Embryonic facial prominence (tissue), 1 donor: ENCODE measurements around the gene RIPOR3.
"Not testable (repeated sequence)": the region's sequence is repeated elsewhere in the genome, so short reads cannot be mapped to it uniquely, and the experiment has no call there.

Experiments
- DNase-seq: peaks from one replicate; pipeline ENCODE4 v3.0.0-alpha.2; 2016; ENCODE audit errors: extremely low spot score

RIPOR3 gene

GRCh38 chr20:50574586-50574985 lies 116.8 kb downstream of the RIPOR3 start:
- no peak for DNase-seq

DNA sequence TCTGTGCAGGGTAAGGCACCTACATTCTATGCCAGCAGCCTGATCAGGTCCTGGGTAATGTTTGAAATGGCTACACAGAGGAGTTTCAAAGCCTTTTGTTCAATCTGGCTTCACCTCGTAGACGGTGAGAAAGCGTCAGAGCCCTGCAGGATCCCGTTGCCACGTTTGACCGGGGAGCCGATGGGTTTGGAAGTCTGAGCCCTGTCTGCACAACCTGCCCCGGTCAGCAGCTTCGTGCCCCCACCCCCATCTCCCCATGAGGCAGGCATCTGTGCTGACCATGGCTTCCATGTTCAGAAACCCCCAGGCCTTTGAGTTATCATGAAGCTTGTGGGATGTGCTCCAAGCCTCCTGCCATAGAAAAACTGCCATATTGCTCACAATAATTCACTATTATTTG lies 117.2 kb downstream of the RIPOR3 start:
- DNase-seq: no peak

- no peak for DNase-seq
Observed at GRCh38 chr20:50572938-50573777, 118.2 kb downstream of the RIPOR3 start.

DNA sequence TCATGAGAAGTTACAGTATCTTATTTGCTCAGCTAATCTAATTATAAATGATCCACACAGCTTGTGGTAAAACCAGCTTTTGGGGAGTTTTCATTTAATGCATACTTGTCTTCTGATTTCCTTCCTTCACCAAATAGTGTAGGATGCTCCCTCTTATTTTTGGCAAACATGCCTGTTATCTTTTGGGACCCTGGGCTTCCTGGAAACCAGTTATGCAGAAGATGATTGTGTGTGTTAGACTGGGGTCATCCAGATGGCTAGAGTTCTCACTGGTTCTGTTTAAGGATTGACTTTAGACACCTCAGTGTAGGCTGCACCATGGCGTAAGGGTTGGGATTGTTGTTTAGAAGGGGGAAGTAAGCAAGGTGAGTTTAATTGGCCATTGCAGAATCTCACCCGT lies 119.9 kb downstream of the RIPOR3 start:
- no peak for DNase-seq

DNA sequence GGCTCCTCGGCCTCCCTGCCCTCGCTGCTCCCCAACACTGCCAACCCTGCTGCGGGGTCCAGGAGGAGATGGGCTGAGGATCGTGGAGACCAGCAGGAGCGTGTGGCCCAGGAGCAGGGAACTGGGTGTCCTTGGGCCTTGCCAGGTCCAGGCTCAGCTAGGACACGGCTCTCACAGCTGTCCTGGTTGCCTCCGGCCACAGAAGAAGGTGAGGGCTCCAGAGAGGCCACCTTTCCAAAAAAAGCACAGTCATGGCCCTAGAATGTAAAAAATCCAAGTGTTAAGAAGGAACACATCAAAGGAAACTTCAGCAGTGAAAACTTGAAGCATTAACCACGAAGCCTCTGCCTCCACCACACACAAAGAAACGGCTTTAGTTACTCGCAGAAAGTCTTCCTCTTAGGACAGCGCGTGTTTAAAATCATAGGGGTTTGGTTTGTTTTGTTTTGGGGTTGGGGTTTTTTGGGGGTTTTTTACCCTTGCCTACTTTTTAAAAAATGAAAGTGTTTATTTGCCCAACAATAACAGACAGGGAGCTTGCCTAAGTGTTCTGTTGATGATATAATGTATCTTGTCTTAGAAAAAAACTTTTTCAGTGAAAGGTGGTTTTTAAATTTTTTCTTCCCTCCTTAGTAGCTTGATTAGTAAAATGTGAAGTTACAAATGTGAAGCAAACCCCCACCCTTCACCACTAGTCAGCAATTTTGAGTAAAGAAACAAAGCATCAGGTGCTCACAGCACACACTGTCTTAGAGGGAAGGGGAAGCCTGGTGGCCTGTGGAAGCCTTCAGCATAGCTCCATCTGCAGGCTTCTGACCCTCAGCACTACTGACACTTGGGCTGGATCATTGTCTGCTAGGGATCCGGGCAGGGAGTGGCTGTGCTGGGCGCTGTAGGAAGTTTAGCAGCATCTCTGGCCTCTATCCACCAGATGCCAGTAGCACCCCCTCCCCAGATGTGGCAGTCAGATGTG lies 121.2 kb downstream of the RIPOR3 start:
- no peak for DNase-seq

DNA sequence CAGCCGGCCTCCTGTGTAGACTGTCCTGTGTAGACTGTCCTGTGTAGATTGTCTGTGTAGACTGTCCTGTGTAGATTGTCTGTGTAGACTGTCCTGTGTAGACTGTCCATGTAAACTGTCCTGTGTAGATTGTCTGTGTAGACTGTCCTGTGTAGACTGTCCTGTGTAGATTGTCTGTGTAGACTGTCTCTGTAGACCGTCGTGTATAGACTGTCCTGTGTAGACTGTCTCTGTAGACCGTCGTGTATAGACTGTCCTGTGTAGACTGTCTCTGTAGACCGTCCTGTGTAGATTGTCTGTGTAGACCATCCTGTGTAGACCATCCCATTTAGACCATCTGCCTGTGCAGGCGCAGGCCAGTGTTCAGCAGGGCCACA lies 121.9 kb downstream of the RIPOR3 start:
- not testable (repeated sequence) for DNase-seq

DNA sequence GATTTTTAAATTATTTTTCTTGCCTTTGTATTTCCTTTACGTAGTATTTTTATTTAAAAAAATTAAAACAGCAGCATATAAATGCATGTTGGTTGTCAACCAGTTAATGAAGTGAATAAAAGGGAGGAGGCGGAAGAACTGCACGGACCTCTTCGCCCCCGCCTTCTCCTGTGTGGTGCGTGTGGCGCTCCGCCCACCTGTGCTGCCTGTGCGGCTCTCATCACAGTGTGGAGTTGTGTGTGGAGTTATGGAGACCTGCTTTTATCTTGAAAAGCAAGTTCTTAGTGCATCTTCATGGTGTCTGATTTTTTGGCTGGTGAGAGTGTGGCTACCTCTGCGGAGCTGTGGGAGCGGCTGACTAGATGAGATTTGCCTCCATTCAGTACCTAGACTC lies 122.8 kb downstream of the RIPOR3 start:
- no peak for DNase-seq

GRCh38 chr20:50567860-50568548 lies 123.3 kb downstream of the RIPOR3 start:
- no peak for DNase-seq

GRCh38 chr20:50565871-50566270 lies 125.5 kb downstream of the RIPOR3 start:
- no peak for DNase-seq

DNA sequence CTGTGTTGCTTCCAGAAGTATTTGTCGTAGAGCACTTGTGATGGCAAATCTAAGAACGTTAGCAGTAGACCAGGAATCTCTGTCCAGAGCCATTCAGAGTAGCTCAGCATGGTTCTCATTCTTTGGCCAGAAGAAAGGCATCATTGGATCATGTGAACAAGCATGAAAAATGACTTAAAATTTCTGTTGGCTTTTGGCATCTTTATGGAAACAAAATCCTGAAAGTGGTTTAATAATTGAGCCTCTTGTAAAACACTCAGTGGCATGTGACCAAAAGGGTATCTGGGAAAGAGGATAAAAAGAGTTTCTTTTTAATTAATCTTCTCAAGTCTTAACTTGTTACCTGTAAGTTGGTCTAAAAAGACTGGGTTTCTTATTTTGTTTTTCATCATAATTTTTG lies 126.0 kb downstream of the RIPOR3 start:
- DNase-seq: no peak

- DNase-seq: no peak
Observed at GRCh38 chr20:50563133-50563944, 128.0 kb downstream of the RIPOR3 start.

- DNase-seq: no peak
Observed at GRCh38 chr20:50562262-50562701, 129.1 kb downstream of the RIPOR3 start.

DNA sequence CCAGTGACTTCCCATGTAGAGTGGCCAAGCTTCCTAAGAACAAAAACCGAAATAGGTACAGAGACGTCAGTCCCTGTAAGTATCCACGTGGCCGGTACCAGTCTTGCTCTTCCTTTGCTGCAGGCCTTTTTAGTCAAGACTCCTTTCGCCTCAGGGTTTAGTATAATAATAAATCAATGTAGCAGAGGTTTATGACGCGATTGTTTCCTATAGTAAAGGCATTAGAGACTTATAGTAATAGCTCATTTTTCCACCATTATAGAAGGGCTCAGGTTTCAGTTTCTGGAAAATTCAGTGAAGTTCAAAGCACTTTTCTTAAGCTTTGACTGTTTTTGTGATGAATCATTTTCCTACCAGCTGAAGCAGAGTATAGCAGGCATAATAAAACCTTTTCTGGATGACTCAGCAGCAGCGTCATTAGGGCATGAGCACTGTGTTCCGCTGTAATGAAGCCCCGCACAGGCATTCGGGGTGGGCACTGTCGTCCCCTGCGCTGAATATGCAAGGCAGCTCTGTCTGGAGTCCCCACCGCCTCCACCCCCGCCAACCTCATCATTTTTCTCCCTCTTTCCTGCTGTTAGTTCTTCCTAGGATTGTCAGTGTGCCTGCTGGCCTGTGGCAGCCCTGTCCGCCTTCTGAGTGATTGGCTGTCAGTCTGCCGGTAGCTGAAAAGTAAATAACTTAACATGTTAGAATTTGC lies 129.8 kb downstream of the RIPOR3 start:
- DNase-seq: no peak

- DNase-seq: no peak
Observed at GRCh38 chr20:50560867-50561266, 130.5 kb downstream of the RIPOR3 start.

- no peak for DNase-seq
Observed at GRCh38 chr20:50559856-50560638, 131.3 kb downstream of the RIPOR3 start.

GRCh38 chr20:50559149-50559548 lies 132.2 kb downstream of the RIPOR3 start:
- no peak for DNase-seq

GRCh38 chr20:50558483-50558925 lies 132.8 kb downstream of the RIPOR3 start:
- no peak for DNase-seq

DNA sequence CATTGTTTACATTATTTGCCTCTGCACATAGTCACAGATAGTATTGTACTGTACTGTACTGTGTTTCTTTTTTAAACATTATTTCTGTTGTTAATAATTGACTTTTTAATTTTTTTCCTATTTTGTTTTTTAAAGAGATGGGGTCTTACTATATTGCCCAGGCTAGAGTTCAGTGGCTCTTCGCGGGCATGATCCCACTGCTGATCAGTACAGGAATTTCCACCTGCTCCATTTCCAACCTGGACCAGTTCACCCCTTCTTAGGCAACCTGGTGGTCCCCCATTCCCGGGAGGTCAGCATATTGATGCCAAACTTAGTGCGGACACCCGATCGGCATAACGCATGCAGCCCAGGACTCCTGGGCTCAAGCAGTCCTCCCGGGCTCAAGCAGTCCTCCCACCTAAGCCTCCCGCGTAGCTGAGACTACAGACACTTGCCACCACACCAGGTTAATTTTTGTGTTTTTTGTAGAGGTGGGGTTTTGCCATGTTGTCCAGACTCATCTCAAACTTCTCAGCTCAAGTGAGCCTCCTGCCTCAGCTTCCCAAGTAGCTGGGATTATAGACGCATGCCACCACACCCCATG lies 133.7 kb downstream of the RIPOR3 start:
- DNase-seq: no peak

DNA sequence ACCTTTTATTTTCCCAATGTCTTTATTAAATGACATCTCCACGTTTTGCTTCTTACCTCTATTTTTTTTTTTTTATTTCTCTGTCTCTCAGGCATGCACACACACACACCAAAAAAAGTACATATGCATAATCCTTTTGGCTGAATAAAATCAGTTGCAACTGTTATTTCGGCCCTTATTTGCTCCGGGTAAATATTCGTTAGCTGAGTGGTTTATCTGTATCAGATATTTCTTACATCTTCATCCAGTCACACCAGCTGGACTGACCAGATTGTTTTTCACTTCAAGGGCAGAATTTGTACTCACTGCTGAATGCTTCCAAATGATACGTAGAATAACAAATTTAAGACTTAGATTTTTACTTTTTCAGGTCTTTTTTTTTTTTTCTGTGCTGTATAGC lies 135.7 kb downstream of the RIPOR3 start:
- DNase-seq: no peak
